Measurements from ENCODE around the gene COPZ1. TPM values are rescaled to one million over a fixed set of nuclear protein-coding genes. Genes with fewer than 3 reads are reported as not detected.

COPZ1 gene
- total and polyA plus RNA-seq, 2 donors (not counting 1 experiment from before 2014, with no cell fraction given): 97.9 to 305 TPM

- Histone ChIP-seq H4K20me1 (ENCODE audit: control insufficient read depth, extremely low read depth, insufficient read depth, low read length) (no peaks in the 10 kb centered on the region), H3K27ac (ENCODE audit: insufficient read depth, low read length) (no peak overlapping the region), H3K4me3 (replicated peaks in 1 of 4; ENCODE audit: control extremely low read depth in 1 of 4, insufficient read depth in 1 of 4, low read depth in 3 of 4, low read length in 4 of 4) (no peak overlapping the region), H3K9ac (ENCODE audit: insufficient read depth, low read length) (no peak overlapping the region), H3K4me2 (ENCODE audit: extremely low read depth, insufficient read depth, low read length) (no peak overlapping the region), H3K79me2 (ENCODE audit: control insufficient read depth, insufficient read depth, low read length) (no peaks in the 10 kb centered on the region), H3K27me3 (ENCODE audit: control insufficient read depth, insufficient read depth, low read length) (no peaks in the 10 kb centered on the region), H3K4me1 (ENCODE audit: control insufficient read depth, extremely low read depth, insufficient read depth, low read length) (peaks cover 14% of the 10 kb centered on the region), H3K9me3 (ENCODE audit: control insufficient read depth, insufficient read depth, low read depth, low read length) (no peaks in the 10 kb centered on the region), H3K36me3 (ENCODE audit: control insufficient read depth, insufficient read depth, low read length) (peaks cover 19% of the 10 kb centered on the region), H2AFZ (ENCODE audit: low read length) (no peak overlapping the region)
- TF ChIP-seq EZH2 (IDR thresholded peaks at IDR 0.05; ENCODE audit: low read length, missing control alignments) (no peak), CTCF (conservative IDR thresholded peaks at IDR 0.05 in 1 of 2, IDR thresholded peaks at IDR 0.05 in 1 of 2; ENCODE audit: low read depth in 1 of 2, low read length in 2 of 2) (no peak)
- DNase-seq (ENCODE audit: low read depth in 2 of 2): no peak
Observed at GRCh38 chr12:54349036-54349435, 24.1 kb downstream of the COPZ1 start.

DNA sequence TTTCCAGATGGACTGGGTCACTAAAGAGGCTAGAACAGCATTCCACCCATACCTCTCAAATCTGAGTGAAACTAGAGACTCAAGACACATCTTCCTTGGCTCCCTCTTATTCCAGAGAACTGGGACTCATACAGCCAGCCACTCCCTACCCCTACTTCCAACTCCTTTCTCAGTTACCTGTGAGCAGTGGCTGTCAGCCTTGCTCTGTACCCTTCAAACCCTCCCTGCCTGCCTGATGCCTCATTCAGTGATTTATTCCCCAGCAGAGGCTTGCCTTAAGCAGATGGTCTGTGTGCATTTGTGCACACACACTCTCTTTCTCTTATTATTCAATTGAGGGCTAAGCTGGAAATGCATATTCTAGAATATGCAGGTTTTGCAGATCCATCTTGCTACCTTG is 24.7 kb downstream of the COPZ1 start:
- H3K4me2 ChIP-seq (ENCODE audit: extremely low read depth, insufficient read depth, low read length): no peak overlapping the region
- no peak for DNase-seq (ENCODE audit: low read depth in 2 of 2)
- no peaks in the 10 kb centered on the region for H3K79me2 ChIP-seq (ENCODE audit: control insufficient read depth, insufficient read depth, low read length)
- no peak overlapping the region for H2AFZ ChIP-seq (ENCODE audit: low read length)
- TF ChIP-seq CTCF (conservative IDR thresholded peaks at IDR 0.05 in 1 of 2, IDR thresholded peaks at IDR 0.05 in 1 of 2; ENCODE audit: low read depth in 1 of 2, low read length in 2 of 2): no peak
- TF ChIP-seq EZH2 (IDR thresholded peaks at IDR 0.05; ENCODE audit: low read length, missing control alignments): no peak
- H3K36me3 ChIP-seq (ENCODE audit: control insufficient read depth, insufficient read depth, low read length): peaks cover 19% of the 10 kb centered on the region
- H3K4me3 ChIP-seq (replicated peaks in 1 of 4; ENCODE audit: control extremely low read depth in 1 of 4, insufficient read depth in 1 of 4, low read depth in 3 of 4, low read length in 4 of 4): no peak overlapping the region
- peaks cover 14% of the 10 kb centered on the region for H3K4me1 ChIP-seq (ENCODE audit: control insufficient read depth, extremely low read depth, insufficient read depth, low read length)
- H3K9me3 ChIP-seq (ENCODE audit: control insufficient read depth, insufficient read depth, low read depth, low read length): no peaks in the 10 kb centered on the region
- no peaks in the 10 kb centered on the region for H3K27me3 ChIP-seq (ENCODE audit: control insufficient read depth, insufficient read depth, low read length)
- H3K9ac ChIP-seq (ENCODE audit: insufficient read depth, low read length): no peak overlapping the region
- no peaks in the 10 kb centered on the region for H4K20me1 ChIP-seq (ENCODE audit: control insufficient read depth, extremely low read depth, insufficient read depth, low read length)
- H3K27ac ChIP-seq (ENCODE audit: insufficient read depth, low read length): no peak overlapping the region

GRCh38 chr12:54350743-54351142 is 25.8 kb downstream of the COPZ1 start:
- Histone ChIP-seq H3K4me1 (ENCODE audit: control insufficient read depth, extremely low read depth, insufficient read depth, low read length) (peaks cover 14% of the 10 kb centered on the region), H3K9me3 (ENCODE audit: control insufficient read depth, insufficient read depth, low read depth, low read length) (no peaks in the 10 kb centered on the region), H3K27me3 (ENCODE audit: control insufficient read depth, insufficient read depth, low read length) (no peaks in the 10 kb centered on the region), H3K4me2 (ENCODE audit: extremely low read depth, insufficient read depth, low read length) (no peak overlapping the region), H3K27ac (ENCODE audit: insufficient read depth, low read length) (no peak overlapping the region), H3K36me3 (ENCODE audit: control insufficient read depth, insufficient read depth, low read length) (peaks cover 15% of the 10 kb centered on the region), H3K4me3 (replicated peaks in 1 of 4; ENCODE audit: control extremely low read depth in 1 of 4, insufficient read depth in 1 of 4, low read depth in 3 of 4, low read length in 4 of 4) (no peak overlapping the region), H2AFZ (ENCODE audit: low read length) (no peak overlapping the region), H4K20me1 (ENCODE audit: control insufficient read depth, extremely low read depth, insufficient read depth, low read length) (no peaks in the 10 kb centered on the region), H3K9ac (ENCODE audit: insufficient read depth, low read length) (no peak overlapping the region), H3K79me2 (ENCODE audit: control insufficient read depth, insufficient read depth, low read length) (no peaks in the 10 kb centered on the region)
- TF ChIP-seq CTCF (conservative IDR thresholded peaks at IDR 0.05 in 1 of 2, IDR thresholded peaks at IDR 0.05 in 1 of 2; ENCODE audit: low read depth in 1 of 2, low read length in 2 of 2) (no peak), EZH2 (IDR thresholded peaks at IDR 0.05; ENCODE audit: low read length, missing control alignments) (no peak)
- DNase-seq (ENCODE audit: low read depth in 2 of 2): no peak
